Measurements from ENCODE around the gene ADGRD2. TPM values are rescaled to one million over a fixed set of nuclear protein-coding genes. Genes with fewer than 3 reads are reported as not detected.

The ADGRD2 gene
- total RNA-seq, 1 experiment from 2014 or later: not detected

GRCh38 chr9:124415852-124416484 lies 34.3 kb upstream of the ADGRD2 start:
- DNase-seq: no peak
- no peaks in the 10 kb centered on the region for H3K27me3 Mint-ChIP-seq (ENCODE audit: unreplicated experiment)
- no TSS peak for BruUV-seq (replicated peaks)

DNA sequence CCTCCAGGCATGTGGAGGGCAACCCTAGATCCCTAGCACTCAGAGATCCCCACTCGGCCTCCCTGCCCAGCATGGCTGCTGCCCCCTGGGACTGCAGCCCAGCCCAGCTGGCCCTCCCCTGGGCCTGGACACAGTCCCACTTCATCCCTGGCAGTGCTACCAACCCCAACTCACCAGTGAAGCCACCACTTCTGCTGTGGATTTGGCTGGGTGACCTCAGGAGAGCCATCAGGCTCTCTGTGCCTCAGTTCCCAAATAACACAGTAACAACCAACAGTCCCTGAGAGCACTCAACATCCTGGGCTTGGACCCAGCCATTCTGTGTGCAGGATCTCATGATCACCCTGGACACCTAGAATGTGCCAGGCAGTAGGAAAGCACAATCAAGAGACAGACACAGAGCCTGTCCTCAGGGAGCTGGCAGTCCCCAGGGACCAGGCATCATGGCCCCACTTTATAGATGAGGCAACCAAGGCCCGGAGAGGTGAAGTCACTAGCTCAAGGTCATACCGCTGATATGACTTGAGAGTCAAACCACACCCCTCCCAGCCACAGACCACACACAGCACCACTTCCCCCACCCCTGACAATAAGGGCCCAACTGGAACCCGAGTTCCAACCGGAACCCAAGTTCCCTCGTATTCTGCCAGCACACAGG lies 30.3 kb upstream of the ADGRD2 start:
- Mint-ChIP-seq H3K27ac (ENCODE audit: unreplicated experiment) (no peak overlapping the region), H3K27me3 (ENCODE audit: unreplicated experiment) (peaks cover 35% of the 10 kb centered on the region), H3K4me3 (ENCODE audit: low read depth, unreplicated experiment) (no peak overlapping the region), H3K9me3 (ENCODE audit: low read depth, unreplicated experiment) (no peaks in the 10 kb centered on the region), H3K4me1 (ENCODE audit: low read depth, unreplicated experiment) (peaks cover 9% of the 10 kb centered on the region), H3K36me3 (ENCODE audit: insufficient read depth, unreplicated experiment) (peaks cover 7% of the 10 kb centered on the region)
- CTCF ChIA-PET: no interaction called here
- no TSS peak for BruUV-seq (replicated peaks)
- TF ChIP-seq, protein P1, sequence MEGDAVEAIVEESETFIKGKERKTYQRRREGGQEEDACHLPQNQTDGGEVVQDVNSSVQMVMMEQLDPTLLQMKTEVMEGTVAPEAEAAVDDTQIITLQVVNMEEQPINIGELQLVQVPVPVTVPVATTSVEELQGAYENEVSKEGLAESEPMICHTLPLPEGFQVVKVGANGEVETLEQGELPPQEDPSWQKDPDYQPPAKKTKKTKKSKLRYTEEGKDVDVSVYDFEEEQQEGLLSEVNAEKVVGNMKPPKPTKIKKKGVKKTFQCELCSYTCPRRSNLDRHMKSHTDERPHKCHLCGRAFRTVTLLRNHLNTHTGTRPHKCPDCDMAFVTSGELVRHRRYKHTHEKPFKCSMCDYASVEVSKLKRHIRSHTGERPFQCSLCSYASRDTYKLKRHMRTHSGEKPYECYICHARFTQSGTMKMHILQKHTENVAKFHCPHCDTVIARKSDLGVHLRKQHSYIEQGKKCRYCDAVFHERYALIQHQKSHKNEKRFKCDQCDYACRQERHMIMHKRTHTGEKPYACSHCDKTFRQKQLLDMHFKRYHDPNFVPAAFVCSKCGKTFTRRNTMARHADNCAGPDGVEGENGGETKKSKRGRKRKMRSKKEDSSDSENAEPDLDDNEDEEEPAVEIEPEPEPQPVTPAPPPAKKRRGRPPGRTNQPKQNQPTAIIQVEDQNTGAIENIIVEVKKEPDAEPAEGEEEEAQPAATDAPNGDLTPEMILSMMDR (IDR thresholded peaks at IDR 0.05; ENCODE audit: unreplicated experiment): no peak
- no peak for DNase-seq
- intact Hi-C loops (cut with micrococcal nuclease; ENCODE audit: unreplicated experiment): loop anchor here (2.0 to 10.0 kb wide), 3 partner anchors 62 to 295 kb away; no protein-coding TSS in a partner anchor

More at GRCh38 chr9:124415852-124416484, 34.3 kb upstream of the ADGRD2 start:
- intact Hi-C loops (cut with micrococcal nuclease; ENCODE audit: unreplicated experiment): loop anchor here (5.0 to 10.0 kb wide), 2 partner anchors 66 to 299 kb away; no protein-coding TSS in a partner anchor
- peak overlapping the region; percentile 91 for H3K4me3 Mint-ChIP-seq (ENCODE audit: low read depth, unreplicated experiment)
- H3K9me3 Mint-ChIP-seq (ENCODE audit: low read depth, unreplicated experiment): no peaks in the 10 kb centered on the region
- H3K36me3 Mint-ChIP-seq (ENCODE audit: insufficient read depth, unreplicated experiment): peaks cover 42% of the 10 kb centered on the region
- H3K27ac Mint-ChIP-seq (ENCODE audit: unreplicated experiment): peak overlapping the region; percentile 94
- TF ChIP-seq, protein P1 (IDR thresholded peaks at IDR 0.05; ENCODE audit: unreplicated experiment): peak; percentile 6
- peaks cover 9% of the 10 kb centered on the region for H3K4me1 Mint-ChIP-seq (ENCODE audit: low read depth, unreplicated experiment)
- CTCF ChIA-PET: no interaction called here

DNA sequence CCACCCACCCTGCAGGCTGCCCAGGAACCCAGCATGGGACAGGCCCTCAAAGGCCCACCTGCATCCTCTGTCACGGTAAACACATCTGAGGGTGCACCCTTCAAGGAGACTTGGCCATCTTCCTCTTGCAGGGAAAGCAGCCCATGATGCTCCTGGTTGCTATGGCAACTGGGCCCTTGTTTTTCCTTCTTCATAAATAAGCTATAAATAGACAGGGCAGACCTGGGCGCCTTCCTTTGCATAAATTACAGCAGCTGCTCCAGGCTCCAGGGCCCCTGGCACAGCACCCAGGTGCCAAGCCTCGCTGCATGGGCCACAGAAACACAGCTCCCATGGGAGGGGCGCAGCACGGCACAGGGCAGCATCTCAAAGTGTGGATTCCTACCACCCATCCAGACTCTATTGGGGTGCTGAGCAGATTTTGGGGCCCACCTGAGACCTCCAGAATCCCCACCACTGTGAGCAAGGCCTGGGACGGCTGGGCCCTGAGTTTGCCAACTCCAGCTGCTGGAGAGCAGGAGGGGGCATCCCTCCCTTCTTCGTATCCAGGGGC lies 29.2 kb upstream of the ADGRD2 start:
- Mint-ChIP-seq H3K4me1 (ENCODE audit: low read depth, unreplicated experiment) (peaks cover 9% of the 10 kb centered on the region), H3K27ac (ENCODE audit: unreplicated experiment) (no peak overlapping the region), H3K4me3 (ENCODE audit: low read depth, unreplicated experiment) (no peak overlapping the region), H3K27me3 (ENCODE audit: unreplicated experiment) (peaks cover 35% of the 10 kb centered on the region), H3K36me3 (ENCODE audit: insufficient read depth, unreplicated experiment) (no peaks in the 10 kb centered on the region), H3K9me3 (ENCODE audit: low read depth, unreplicated experiment) (no peaks in the 10 kb centered on the region)
- TF ChIP-seq, protein P1 (IDR thresholded peaks at IDR 0.05; ENCODE audit: unreplicated experiment): no peak
- intact Hi-C loops (cut with micrococcal nuclease; ENCODE audit: unreplicated experiment): no loop called here
- DNase-seq: no peak
- CTCF ChIA-PET: interaction anchor here (0.7 kb wide), 2 partner anchors 26 to 432 kb away, joined by 4 read pairs; partner anchors contain the start of gene WDR38
- BruUV-seq (replicated peaks): no TSS peak

DNA sequence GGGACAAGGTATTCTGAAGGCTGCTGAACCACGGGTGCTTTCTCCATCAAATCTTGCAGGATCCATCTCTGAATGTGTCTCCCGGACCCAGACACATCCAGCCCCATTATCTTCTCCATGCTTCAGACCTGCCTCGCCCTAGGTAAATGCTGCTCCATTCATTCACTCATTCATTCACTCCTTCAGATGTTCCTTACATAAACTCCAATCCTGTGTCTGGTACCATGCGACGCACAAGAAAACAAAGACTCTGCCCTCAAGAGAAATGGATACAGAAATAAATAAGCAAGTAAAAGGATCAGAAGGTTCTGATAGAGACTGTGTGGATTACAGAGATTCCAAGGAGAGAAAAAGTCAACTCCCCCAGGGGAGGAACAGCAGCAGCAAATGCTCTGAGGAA lies 27.1 kb upstream of the ADGRD2 start:
- TF ChIP-seq, protein P1 (IDR thresholded peaks at IDR 0.05; ENCODE audit: unreplicated experiment): no peak
- H3K4me3 Mint-ChIP-seq (ENCODE audit: low read depth, unreplicated experiment): no peak overlapping the region
- no peak for DNase-seq
- CTCF ChIA-PET: no interaction called here
- no peak overlapping the region for H3K27ac Mint-ChIP-seq (ENCODE audit: unreplicated experiment)
- intact Hi-C loops (cut with micrococcal nuclease; ENCODE audit: unreplicated experiment): no loop called here
- no peaks in the 10 kb centered on the region for H3K36me3 Mint-ChIP-seq (ENCODE audit: insufficient read depth, unreplicated experiment)
- peaks cover 35% of the 10 kb centered on the region for H3K27me3 Mint-ChIP-seq (ENCODE audit: unreplicated experiment)
- H3K9me3 Mint-ChIP-seq (ENCODE audit: low read depth, unreplicated experiment): no peaks in the 10 kb centered on the region
- H3K4me1 Mint-ChIP-seq (ENCODE audit: low read depth, unreplicated experiment): peaks cover 9% of the 10 kb centered on the region
- BruUV-seq (replicated peaks): no TSS peak

Measured in Calu3 (cell line).